ENCODE data around the gene MED22.

- TF ChIP-seq CTCF (IDR thresholded peaks at IDR 0.05), result no peak
- no peak for TF ChIP-seq POLR2AphosphoS5 (IDR thresholded peaks at IDR 0.05; ENCODE audit: insufficient read depth in 1 of 2, low read depth in 1 of 2)
Observed at GRCh38 chr9:133334161-133334560, 13.8 kb downstream of the MED22 start.
